ENCODE data around the gene SPARC.

DNA sequence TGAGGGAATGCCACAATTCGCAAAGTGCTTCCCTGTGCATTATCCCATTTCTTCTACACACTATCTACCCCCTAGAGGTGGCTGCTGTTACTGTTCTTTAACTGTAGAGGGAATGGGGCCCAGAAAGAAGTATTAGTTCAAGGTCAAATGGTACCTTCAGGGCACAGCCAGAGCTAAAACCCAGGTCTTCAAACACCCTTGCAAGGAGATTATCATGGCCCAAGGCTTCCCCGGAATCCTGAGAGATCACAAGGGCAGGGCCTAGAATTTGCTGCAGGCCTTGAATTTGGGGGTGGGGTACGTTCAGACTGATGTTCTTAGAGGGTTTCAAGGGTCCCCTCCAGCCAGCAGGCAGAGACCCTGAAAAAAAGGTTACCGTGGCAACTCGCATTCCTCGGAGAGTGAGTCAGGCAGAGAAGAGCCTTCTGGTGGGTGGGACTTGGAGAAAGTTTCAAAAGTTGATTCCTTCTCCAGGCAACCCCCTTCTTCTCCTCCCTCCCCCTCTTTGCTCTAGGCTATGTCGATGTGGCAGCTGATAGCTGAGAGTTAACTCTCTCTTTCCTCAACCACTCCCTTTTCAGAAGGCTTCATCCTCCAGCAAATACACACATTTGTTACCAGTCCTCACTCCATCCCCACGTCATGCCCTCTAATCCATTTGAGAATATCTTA lies 1.9 kb downstream of the SPARC start:
- TF ChIP-seq, protein P1, sequence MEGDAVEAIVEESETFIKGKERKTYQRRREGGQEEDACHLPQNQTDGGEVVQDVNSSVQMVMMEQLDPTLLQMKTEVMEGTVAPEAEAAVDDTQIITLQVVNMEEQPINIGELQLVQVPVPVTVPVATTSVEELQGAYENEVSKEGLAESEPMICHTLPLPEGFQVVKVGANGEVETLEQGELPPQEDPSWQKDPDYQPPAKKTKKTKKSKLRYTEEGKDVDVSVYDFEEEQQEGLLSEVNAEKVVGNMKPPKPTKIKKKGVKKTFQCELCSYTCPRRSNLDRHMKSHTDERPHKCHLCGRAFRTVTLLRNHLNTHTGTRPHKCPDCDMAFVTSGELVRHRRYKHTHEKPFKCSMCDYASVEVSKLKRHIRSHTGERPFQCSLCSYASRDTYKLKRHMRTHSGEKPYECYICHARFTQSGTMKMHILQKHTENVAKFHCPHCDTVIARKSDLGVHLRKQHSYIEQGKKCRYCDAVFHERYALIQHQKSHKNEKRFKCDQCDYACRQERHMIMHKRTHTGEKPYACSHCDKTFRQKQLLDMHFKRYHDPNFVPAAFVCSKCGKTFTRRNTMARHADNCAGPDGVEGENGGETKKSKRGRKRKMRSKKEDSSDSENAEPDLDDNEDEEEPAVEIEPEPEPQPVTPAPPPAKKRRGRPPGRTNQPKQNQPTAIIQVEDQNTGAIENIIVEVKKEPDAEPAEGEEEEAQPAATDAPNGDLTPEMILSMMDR (IDR thresholded peaks at IDR 0.05) = no peak
- no peak for TF ChIP-seq EZH2 (IDR thresholded peaks at IDR 0.05; ENCODE audit: borderline replicate concordance, insufficient read depth, low read depth, low read length, poor library complexity, severe bottlenecking)

All from B cell (primary cell).